ENCODE measurements around the gene COL27A1.

Gene COL27A1

DNA sequence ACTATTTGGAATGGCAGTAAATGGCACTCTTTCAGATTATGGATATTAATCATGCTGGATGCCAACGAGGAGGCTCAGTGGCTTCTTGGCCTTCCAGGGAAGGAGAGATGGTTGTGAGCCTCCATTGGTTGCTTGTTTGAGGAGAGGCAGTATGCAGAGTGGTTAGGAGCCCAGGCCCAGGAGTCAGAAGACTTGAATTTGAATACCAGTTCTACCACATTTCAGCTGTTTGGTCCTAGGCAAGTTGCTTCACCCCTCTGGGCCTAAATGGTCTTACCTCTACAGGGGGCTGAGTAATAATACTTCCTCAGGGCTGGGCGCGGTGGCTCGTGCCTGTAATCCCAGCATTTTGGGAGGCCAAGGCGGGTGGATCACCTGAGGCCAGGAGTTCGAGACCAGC, 52.5 kb downstream of the COL27A1 start:
- no peak for DNase-seq

DNA sequence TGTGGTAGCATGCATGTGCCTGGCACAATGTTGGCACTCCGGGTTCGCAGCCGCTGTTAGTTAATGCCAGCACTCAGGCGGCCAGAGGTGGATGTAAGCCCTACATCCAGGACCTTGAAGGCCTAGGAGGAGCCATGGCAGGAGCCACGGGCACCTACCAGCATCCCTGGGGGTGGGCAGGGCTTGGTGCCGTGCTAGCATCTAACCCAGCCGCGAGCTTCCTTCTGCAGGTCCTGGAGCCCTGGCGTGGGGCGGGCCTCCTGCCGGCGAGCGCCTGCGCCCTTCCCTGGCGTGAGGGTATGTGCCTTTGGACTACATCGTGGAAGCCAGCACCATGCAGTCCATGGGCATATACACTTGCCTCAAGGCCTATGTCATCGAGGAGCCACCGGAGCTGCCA, 53.8 kb downstream of the COL27A1 start:
- DNase-seq, result no peak

DNA sequence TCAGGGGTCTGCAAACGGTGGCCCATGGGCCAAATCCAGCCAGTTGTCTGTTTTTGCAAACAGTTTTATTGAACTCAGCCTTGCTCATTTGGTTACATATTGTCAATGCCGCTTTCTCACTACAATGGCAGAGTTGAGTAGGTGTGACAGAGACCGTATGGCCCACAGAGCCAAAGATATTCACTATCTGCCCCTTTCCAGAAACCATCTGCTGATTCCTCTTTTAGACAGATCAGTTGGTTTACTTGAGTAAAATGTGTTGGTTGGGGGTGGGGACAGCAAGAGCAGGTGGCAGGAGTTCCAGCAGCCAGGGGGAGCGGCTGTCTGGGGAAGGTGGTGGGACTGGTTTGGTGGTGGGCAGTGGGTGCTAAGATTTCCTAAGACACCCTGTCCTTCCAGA, 54.8 kb downstream of the COL27A1 start:
- DNase-seq, result no peak

DNA sequence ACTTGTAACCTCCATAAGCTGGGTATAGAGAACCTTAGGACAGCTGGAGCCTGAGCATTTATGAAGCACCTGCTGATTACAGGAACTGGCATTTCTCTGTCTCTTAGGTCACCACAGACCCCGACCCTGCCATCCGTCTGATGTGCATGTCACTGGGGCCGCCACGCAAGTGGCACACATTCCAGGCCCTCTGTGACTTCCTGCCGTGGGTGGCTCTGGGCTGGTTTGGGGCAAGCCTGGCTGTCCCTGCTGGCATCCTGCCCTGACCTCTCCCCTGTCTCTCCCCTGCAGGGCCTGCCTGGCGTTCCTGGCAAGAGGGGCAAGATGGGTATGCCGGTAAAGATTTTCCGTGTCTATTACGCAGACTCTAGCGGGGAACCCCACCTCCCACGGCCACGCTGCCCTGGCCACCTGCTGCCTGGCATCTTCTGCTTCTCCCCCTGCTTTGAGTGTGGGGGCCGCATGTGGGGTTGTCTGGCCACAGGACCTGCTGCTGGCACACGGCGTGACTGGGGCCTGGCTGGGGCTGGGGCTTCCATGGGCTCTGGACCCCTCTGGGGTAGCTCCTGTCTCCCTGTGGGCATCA, 55.4 kb downstream of the COL27A1 start:
- no peak for DNase-seq

- no peak for DNase-seq
These were observed 57.5 kb downstream of the COL27A1 start for GRCh38 chr9:114212826-114213225.

DNA sequence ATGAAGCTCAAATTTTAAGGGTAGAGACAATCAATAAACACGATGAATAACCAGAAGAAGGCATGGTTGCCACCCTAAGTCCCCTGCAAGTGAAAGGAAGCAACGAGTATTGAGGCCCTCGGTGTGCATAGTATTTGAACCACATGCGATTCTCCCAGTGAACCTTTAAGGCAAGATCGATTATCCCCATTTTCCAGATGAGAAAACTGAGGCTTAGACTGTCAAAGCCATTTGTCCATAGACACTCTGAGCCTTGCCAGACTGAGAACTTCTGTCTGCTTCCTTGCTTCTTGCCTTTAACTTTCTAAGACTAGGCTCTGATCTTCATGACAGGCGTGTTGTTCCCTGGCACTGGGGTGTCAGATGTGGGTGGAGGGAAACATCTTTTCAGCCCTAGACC, 58.2 kb downstream of the COL27A1 start:
- no peak for DNase-seq

- DNase-seq, result no peak
These were observed 58.8 kb downstream of the COL27A1 start for GRCh38 chr9:114214181-114214580.

DNA sequence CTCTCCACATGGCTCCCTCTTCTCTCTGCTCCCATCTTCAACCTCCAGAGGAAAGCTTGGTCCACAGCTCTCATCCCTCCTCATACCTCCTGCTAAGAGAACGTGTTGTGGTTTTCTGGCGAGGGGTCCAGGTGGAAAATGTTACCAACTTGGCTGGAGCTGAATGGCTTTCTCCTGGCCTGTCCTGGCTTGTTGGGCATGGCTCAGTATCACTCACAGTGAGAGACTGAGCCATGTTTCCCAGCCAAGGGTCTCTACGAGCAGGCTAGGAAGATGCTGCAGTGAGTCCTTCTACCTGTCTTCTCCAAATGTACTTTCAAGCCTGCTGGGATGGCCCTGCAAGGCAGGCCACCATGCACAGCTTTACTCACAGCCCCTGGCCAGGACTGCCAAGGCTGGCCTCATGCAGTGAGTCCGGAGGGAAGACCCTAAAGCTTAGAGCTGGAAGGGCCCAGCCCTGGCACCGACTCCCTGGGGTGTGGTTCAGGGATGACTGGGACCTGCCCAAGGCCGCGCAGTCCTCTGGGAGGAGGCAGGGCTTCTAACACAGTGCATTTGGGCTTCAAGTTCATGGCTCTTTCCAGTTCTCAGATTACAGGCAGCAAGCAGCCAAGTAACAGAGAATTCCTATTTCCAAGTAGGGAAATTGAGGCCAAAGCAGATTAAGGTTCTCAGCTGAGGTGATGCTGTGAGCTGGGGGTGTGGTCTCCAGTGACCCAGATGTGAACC, 59.5 kb downstream of the COL27A1 start:
- DNase-seq, result no peak

GRCh38 chr9:114216081-114216480, 60.7 kb downstream of the COL27A1 start:
- DNase-seq, result no peak

DNA sequence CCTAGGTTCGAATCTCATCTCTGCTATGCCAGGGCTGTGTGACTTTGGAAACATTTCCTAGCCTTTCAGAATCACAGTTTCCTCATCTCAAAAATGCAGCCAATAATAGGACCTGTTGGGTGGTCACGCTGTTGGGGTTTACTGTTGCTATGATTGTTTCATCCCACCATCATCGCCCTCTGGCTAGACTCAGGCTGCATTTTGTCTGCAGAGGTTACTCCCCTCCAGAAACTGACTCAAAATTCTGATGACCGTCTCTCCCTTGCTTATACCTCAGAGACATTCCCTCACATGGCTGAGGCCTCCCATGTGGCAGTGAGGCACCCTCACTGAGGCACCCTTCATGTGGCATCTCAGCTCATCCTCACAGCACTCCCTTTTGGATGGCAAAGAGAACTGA, 61.6 kb downstream of the COL27A1 start:
- DNase-seq, result no peak

DNA sequence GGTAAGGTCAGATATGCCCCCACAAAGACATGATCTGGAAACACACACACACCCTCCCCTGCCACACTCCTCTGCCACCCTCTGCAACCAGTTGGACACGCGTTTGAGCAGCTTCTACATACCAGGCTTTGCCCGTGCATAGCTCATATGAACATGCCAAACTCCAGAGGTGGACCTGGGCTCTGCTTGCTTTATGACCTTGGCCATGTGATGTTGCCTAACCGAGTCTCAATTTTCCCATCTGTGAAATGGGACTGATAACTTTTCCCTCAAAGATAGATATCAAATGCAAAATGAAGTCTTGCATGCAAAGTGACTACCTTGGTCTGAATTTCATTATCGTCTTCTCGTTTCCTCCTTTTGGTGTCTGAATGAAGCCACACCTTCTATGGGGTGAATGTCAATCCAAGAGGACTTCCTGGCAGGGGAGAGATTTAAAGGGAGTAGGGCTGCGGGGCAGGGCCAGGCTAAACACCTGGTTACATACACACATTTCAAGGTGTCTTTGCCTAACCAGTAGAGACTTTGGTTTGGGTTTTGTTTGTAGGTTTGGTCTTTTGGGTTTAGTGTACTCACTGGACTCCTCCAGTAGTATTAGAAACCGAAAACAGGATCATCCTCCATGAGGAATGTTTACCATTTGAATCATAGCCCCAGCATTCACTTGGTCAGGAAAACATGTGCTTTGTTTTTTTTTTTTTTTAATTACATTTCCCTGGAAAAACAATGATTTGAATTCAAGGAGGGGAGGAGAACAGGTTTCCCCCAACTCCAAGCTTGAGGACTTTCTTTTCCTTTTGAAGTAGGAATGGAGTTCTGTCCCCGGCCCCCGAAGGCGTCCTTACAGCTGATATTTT, 63.2 kb downstream of the COL27A1 start:
- DNase-seq, result no peak

DNA sequence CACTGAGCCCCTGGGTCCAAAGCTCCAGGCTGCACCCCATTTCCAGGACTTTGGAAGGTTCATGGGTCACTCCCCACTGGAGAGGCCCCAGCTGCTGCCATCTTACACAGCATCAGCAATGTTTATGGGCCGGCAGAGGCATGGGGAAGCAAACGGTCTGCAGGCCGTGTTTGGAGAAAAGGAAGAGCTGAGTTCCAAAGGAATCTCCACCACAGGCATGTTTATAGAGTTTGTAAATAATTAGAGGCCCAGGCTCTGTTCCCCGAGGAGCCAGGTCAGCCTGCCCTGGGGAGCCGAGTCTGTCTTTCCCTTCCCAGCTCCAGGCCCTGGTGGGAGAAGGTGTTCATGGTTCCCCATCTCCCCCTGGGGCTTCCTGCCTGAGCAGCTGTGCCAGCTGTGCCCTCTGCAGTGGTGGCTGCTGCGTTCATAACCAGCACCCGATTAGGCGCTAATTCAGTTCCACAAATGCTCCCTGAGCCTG, 64.8 kb downstream of the COL27A1 start:
- no peak for DNase-seq

DNA sequence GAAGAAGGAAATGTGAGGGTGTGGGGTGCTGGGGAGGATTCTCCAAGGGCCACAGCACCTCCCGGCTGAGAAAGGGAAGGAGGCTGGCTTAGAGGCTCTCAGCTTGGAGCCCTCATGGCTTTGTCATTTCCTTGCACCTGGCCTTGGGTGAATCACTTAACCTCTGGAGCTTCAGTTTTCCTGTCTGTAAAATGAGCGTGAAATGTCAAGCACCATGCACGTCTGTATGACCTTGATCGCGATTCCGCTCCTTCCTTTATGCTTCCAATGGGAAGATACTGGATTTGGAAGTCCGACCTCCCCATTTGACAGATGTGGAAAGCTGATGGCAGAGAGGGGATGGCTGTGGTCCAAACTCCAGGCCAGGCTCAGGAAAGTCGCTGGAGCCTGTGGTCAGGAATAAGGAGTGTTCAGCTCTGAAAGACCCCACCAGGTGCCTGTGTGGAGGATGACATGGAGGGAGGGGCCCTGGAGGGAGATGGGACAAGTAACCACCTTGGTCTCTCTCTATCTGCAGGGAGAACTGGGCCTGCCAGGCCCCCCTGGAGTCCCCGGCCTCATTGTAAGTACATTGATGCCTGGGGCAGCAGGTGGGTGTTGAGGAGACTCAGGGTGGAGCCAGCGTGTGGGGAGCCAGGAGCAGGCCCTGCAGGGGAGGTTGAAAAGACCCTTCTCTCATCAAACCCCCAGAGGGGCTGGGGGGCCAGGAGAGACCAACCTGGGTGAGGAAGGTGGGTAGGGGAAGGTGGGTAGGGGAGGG, 66.5 kb downstream of the COL27A1 start:
- DNase-seq, result no peak

DNA sequence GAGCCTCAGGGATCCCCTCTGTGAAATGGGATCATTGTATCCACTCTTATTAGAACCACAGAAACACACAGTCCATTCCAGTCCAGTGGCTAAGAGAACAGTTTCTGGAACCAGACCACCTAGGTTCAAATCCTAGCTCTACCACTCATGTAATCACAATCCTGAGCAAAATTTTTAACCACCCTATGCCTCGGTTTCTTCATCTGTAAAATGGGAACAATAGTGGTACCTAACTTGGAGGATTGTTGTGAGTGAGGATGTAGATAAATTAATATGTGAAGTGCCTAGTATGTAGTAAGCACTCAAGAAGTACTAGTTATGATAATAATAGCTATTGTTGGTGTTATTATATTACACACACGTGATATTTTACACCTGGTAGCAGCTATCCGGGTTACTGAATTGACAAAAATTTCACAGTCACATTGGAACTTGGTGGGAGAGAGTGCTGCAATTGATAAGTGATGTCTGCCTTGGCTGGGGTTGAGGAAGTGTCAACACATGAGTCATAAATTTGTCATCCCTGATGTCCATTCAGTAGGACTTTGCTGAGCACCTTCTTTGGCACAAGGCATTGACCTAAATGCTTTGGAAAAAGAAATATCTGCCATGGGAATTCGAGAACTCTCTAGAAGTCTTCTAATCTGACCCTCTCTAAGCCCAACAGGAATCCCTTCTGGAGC, 68.4 kb downstream of the COL27A1 start:
- DNase-seq, result peak; percentile 19 to 56 (median 40)

- DNase-seq, result no peak
These were observed 68.9 kb downstream of the COL27A1 start for GRCh38 chr9:114224247-114224610.

GRCh38 chr9:114225561-114226212, 70.3 kb downstream of the COL27A1 start:
- DNase-seq, result no peak

GRCh38 chr9:114226246-114227055, 71.1 kb downstream of the COL27A1 start:
- no peak for DNase-seq

GRCh38 chr9:114227288-114228015, 72.1 kb downstream of the COL27A1 start:
- DNase-seq, result no peak

DNA sequence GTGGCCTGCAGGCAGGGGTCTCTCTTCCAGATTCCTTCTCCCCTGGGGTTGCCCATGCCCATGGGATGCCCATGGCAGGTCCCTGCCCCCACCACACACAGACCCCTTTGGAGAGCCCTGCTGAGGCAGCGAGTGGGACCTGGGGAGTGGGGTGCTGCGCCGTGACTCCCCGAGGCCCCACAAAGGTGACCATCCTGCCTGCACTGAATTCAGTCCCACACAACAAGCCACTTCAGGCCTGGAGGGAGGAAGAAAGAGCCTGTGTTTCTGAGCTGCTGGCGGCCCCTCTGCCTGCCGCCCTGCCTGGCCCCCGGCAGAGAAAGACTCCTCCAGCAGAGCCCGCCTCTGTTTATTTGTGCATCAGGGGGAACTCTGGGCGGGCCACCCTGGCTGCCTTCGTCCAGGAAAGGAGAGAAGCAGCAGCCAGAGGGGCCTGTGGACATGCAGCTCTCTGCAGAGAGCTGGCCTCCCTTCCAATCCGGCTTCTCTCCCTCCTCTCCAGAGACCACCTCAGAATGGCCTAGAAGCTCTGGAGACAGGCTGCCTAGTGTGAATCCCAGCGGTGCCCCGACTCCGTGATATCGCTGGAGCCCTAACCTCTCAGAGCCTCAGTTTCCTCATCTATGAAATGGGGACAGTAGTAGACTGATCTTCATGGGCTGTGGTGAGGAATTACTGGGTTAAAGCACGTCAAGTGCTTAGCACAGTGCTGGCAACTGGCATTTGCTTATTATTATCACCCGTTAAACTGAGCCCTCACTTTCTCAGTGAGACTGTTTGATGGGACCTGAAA, 72.9 kb downstream of the COL27A1 start:
- DNase-seq, result no peak
